ENCODE results near the gene PLEKHS1. TPM values are rescaled to one million over a fixed set of nuclear protein-coding genes. Genes with fewer than 3 reads are reported as not detected.
"Not testable (repeated sequence)": the region's sequence is repeated elsewhere in the genome, so short reads cannot be mapped to it uniquely, and the experiment has no call there.

Gene PLEKHS1
- total RNA-seq, 1 donor from 2014 or later: 0.05 TPM

DNA sequence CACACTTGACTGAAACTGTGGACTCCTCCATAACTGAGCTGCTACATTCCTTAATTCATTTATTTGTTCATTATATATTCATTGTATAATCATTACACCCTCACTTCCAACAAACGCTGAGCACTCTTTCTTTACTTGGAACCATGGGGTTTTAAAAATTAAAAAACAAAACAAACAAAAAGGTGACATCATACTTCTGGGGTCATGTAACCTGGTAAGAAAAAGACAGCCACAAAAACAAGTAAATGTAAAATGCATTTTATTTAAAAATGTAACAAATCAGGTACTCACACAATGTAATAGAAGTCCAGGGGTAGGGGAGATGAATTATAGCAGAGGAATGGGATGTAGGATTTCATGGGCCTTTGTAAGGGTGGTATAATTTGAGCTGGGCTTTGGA lies 25.1 kb downstream of the PLEKHS1 start:
- Mint-ChIP-seq H3K27ac (no peak overlapping the region), H3K9me3 (no peaks in the 10 kb centered on the region), H3K4me3 (no peak overlapping the region), H3K4me1 (ENCODE audit: low read depth) (no peaks in the 10 kb centered on the region), H3K36me3 (ENCODE audit: low read depth) (no peaks in the 10 kb centered on the region), H3K27me3 (ENCODE audit: insufficient read depth) (peaks cover 15% of the 10 kb centered on the region)
- intact Hi-C loops (cut with micrococcal nuclease): no loop called here
- no peak for DNase-seq (ENCODE audit: low spot score)

GRCh38 chr10:113780681-113781250 lies 29.3 kb downstream of the PLEKHS1 start:
- H3K36me3 Mint-ChIP-seq (ENCODE audit: low read depth): no peaks in the 10 kb centered on the region
- DNase-seq (ENCODE audit: low spot score): no peak
- no peaks in the 10 kb centered on the region for H3K9me3 Mint-ChIP-seq
- peaks cover 13% of the 10 kb centered on the region for H3K27me3 Mint-ChIP-seq (ENCODE audit: insufficient read depth)
- no peak overlapping the region for H3K27ac Mint-ChIP-seq
- H3K4me3 Mint-ChIP-seq: no peak overlapping the region
- intact Hi-C loops (cut with micrococcal nuclease): loop anchor here (2.0 kb wide), 1 partner anchor 76 kb away; no protein-coding TSS in a partner anchor
- no peaks in the 10 kb centered on the region for H3K4me1 Mint-ChIP-seq (ENCODE audit: low read depth)

GRCh38 chr10:113782367-113782766 lies 30.9 kb downstream of the PLEKHS1 start:
- Mint-ChIP-seq H3K27ac (no peak overlapping the region), H3K4me3 (no peak overlapping the region), H3K9me3 (no peaks in the 10 kb centered on the region), H3K4me1 (ENCODE audit: low read depth) (no peaks in the 10 kb centered on the region), H3K27me3 (ENCODE audit: insufficient read depth) (peaks cover 13% of the 10 kb centered on the region), H3K36me3 (ENCODE audit: low read depth) (no peaks in the 10 kb centered on the region)
- DNase-seq (ENCODE audit: low spot score): no peak
- intact Hi-C loops (cut with micrococcal nuclease): no loop called here

DNA sequence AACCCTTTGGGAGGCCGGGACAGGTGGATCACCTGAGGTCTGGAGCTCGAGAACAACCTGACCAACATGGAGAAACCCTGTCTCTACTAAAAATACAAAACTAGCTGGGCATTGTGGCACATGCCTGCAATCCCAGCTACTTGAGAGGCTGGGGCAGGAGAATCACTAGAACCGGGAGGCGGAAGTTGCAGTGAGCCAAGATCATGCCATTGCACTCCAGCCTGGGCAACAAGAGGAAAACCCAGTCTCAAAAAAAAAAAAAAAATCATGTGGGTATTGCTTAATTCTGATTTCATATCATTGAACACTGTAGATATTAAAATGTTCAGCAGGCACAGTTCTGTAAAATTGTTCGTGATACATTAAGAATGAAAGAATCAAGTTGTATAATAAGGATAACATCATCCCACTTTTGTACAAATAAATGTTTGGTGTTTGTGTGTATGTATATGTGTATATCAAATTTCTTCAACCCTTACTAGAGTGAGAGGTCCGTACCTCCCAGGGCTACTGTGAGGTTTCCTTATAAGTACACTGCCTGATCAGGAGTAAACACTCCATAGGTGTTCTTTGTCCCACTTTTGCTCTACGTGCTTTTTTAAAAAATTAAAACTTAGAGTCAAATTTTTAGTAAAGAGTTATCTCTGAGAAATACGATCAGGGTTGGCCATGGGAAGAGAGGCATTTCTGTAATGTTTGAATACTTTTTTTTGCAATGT lies 31.7 kb downstream of the PLEKHS1 start:
- Mint-ChIP-seq H3K36me3 (ENCODE audit: low read depth) (no peaks in the 10 kb centered on the region), H3K4me1 (ENCODE audit: low read depth) (no peaks in the 10 kb centered on the region), H3K4me3 (no peak overlapping the region), H3K27me3 (ENCODE audit: insufficient read depth) (peaks cover 8% of the 10 kb centered on the region), H3K27ac (no peak overlapping the region), H3K9me3 (no peaks in the 10 kb centered on the region)
- intact Hi-C loops (cut with micrococcal nuclease): no loop called here
- no peak for DNase-seq (ENCODE audit: low spot score)

DNA sequence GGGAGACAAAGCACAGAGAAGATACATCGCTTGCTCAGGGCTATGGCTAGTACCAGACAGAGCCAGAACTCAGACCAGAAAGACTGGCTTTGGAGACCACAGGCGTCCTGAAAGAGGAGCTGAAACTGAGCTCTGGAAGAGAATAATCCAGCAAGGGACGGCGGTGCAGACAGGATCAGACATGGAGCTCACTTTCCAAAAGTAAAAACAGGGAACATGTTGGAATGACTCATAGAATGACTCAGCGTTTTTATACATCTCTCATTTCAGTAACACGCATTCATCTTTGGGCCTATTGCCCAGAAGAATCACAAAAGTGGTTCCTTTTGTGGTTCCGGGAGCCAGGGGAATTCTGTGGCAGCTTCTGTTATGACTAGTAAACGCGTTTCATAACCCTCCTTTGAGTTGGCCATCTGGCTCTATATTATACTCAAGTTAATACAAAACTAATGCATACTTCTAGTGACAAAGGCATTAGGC lies 37.2 kb downstream of the PLEKHS1 start:
- no peaks in the 10 kb centered on the region for H3K4me1 Mint-ChIP-seq (ENCODE audit: low read depth)
- H3K4me3 Mint-ChIP-seq: no peak overlapping the region
- intact Hi-C loops (cut with micrococcal nuclease): no loop called here
- H3K9me3 Mint-ChIP-seq: no peaks in the 10 kb centered on the region
- DNase-seq (ENCODE audit: low spot score): no peak
- H3K36me3 Mint-ChIP-seq (ENCODE audit: low read depth): no peaks in the 10 kb centered on the region
- peaks cover 17% of the 10 kb centered on the region for H3K27me3 Mint-ChIP-seq (ENCODE audit: insufficient read depth)
- H3K27ac Mint-ChIP-seq: no peak overlapping the region

DNA sequence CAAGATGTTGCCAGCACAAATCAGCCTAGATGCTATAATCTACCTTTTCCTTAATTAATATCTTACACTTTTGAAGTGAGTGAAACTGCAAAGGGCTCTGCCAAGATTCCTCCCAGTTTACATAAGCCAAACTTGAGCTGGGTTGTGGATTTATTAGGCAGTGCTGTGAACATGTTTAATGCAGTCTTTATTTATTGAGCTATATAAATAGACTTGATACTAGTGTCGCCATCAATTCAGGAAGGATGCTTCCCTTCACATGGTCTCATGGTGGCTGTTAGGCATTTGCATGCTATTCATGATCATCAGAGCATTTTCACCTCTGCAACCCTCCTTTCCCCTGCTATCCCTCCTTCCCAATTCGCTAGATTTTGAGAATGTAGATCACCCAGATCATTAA lies 40.2 kb downstream of the PLEKHS1 start:
- Mint-ChIP-seq H3K4me1 (ENCODE audit: low read depth) (no peaks in the 10 kb centered on the region), H3K4me3 (no peak overlapping the region), H3K27ac (no peak overlapping the region), H3K27me3 (ENCODE audit: insufficient read depth) (peaks cover 27% of the 10 kb centered on the region), H3K9me3 (no peaks in the 10 kb centered on the region), H3K36me3 (ENCODE audit: low read depth) (no peaks in the 10 kb centered on the region)
- intact Hi-C loops (cut with micrococcal nuclease): no loop called here
- DNase-seq (ENCODE audit: low spot score): no peak

GRCh38 chr10:113801569-113801968 lies 50.1 kb downstream of the PLEKHS1 start:
- no peaks in the 10 kb centered on the region for H3K36me3 Mint-ChIP-seq (ENCODE audit: low read depth)
- intact Hi-C loops (cut with micrococcal nuclease): no loop called here
- H3K27me3 Mint-ChIP-seq (ENCODE audit: insufficient read depth): peaks cover 48% of the 10 kb centered on the region
- no peak overlapping the region for H3K27ac Mint-ChIP-seq
- H3K4me3 Mint-ChIP-seq: no peak overlapping the region
- H3K4me1 Mint-ChIP-seq (ENCODE audit: low read depth): no peaks in the 10 kb centered on the region
- H3K9me3 Mint-ChIP-seq: no peaks in the 10 kb centered on the region
- no peak for DNase-seq (ENCODE audit: low spot score)

DNA sequence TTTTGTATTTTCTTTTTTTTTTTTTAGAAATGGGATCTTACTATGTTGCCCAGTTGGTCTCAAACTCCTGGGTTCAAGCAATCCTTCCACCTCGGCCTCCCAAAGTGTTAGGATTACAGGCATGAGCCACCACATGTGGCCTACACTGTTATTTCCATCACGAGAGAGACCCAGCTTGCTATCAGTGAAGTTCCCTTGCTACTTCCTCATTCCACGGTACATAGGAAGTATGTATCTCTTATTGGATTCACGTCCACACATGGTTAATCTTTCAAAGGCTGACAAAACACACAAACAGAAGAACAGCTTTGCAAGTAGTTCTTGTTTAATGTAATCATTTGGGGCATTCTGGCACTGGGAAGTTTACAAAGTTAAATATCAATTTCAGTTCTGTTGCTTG lies 51.5 kb downstream of the PLEKHS1 start:
- Mint-ChIP-seq H3K9me3 (no peaks in the 10 kb centered on the region), H3K4me3 (no peak overlapping the region), H3K27me3 (ENCODE audit: insufficient read depth) (peaks cover 42% of the 10 kb centered on the region), H3K4me1 (ENCODE audit: low read depth) (no peaks in the 10 kb centered on the region), H3K27ac (no peak overlapping the region), H3K36me3 (ENCODE audit: low read depth) (no peaks in the 10 kb centered on the region)
- intact Hi-C loops (cut with micrococcal nuclease): no loop called here
- no peak for DNase-seq (ENCODE audit: low spot score)

DNA sequence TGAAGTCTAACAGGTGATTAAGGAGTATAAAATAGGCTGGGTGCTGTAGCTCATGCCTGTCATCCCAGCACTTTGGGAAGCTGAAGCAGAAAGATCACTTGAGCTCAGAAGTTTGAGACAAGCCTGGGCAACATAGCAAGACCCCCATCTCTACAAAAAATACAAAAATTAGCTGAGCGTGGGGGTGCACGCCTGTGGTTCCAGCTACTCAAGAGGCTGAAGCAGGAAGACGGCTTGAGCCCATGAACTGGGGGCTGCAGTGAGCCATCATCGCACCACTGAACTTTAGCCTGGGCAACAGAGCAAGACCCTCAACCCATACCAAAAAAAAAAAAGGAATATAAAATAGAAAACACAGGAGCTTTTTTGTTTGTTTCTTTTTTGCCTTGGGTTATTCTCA lies 55.0 kb downstream of the PLEKHS1 start:
- Mint-ChIP-seq H3K9me3 (no peaks in the 10 kb centered on the region), H3K27me3 (ENCODE audit: insufficient read depth) (peaks cover 43% of the 10 kb centered on the region), H3K4me3 (no peak overlapping the region), H3K27ac (no peak overlapping the region), H3K4me1 (ENCODE audit: low read depth) (no peaks in the 10 kb centered on the region), H3K36me3 (ENCODE audit: low read depth) (no peaks in the 10 kb centered on the region)
- intact Hi-C loops (cut with micrococcal nuclease): no loop called here
- no peak for DNase-seq (ENCODE audit: low spot score)

DNA sequence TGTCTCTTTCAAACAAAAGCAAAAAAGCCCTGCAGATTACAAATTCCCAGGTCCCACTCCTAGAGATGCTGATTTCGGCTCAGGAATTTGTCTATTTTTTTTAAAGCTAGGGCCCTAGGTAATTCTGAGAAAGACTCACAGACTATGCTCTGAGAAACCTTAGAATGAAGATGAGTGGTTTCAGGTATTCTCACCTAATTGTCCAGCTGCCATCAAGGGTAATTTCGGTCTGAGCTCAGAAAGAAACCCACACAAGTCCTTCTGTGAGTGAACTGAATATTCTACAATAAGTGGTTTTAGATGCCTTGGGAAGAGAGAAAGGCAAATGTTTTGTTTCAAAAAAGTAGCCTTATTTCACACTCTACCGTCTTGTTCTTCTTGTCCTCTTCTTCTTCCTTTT lies 56.7 kb downstream of the PLEKHS1 start:
- Mint-ChIP-seq H3K27me3 (ENCODE audit: insufficient read depth) (peaks cover 45% of the 10 kb centered on the region), H3K9me3 (peaks cover 4% of the 10 kb centered on the region), H3K4me1 (ENCODE audit: low read depth) (no peaks in the 10 kb centered on the region), H3K27ac (no peak overlapping the region), H3K4me3 (no peak overlapping the region), H3K36me3 (ENCODE audit: low read depth) (no peaks in the 10 kb centered on the region)
- no peak for DNase-seq (ENCODE audit: low spot score)
- intact Hi-C loops (cut with micrococcal nuclease): no loop called here

DNA sequence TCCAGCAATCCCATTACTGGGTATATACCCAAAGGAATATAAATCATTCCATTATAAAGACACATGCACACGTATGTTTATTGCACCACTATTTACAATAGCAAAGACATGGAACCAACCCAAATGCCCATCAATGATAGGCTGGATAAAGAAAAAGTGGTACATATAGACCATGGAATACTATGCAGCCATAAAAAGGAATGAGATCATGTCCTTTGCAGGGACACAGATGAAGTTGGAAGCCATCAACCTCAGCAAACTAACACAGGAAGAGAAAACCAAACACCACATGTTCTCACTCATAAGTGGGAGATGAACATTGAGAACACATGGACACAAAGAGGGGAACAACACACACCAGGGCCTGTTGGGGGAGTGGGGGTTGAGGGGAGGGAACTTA lies 63.2 kb downstream of the PLEKHS1 start:
- H3K4me1 Mint-ChIP-seq (ENCODE audit: low read depth); H3K36me3 Mint-ChIP-seq (ENCODE audit: low read depth); intact Hi-C loops (cut with micrococcal nuclease); H3K4me3 Mint-ChIP-seq; DNase-seq (ENCODE audit: low spot score); H3K9me3 Mint-ChIP-seq; H3K27ac Mint-ChIP-seq: not testable (repeated sequence)
- peaks cover 20% of the 10 kb centered on the region for H3K27me3 Mint-ChIP-seq (ENCODE audit: insufficient read depth)

- no peak overlapping the region for H3K4me3 Mint-ChIP-seq
- no peak for DNase-seq (ENCODE audit: low spot score)
- no peaks in the 10 kb centered on the region for H3K9me3 Mint-ChIP-seq
- intact Hi-C loops (cut with micrococcal nuclease): no loop called here
- peaks cover 8% of the 10 kb centered on the region for H3K27me3 Mint-ChIP-seq (ENCODE audit: insufficient read depth)
- no peaks in the 10 kb centered on the region for H3K36me3 Mint-ChIP-seq (ENCODE audit: low read depth)
- H3K4me1 Mint-ChIP-seq (ENCODE audit: low read depth): no peaks in the 10 kb centered on the region
- H3K27ac Mint-ChIP-seq: no peak overlapping the region
Observed at GRCh38 chr10:113819989-113820388, 68.5 kb downstream of the PLEKHS1 start.

GRCh38 chr10:113820507-113820906 lies 69.0 kb downstream of the PLEKHS1 start:
- Mint-ChIP-seq H3K9me3 (no peaks in the 10 kb centered on the region), H3K4me1 (ENCODE audit: low read depth) (no peaks in the 10 kb centered on the region)
- no peak for DNase-seq (ENCODE audit: low spot score)

More at GRCh38 chr10:113820507-113820906, 69.0 kb downstream of the PLEKHS1 start:
- H3K4me3 Mint-ChIP-seq: no peak overlapping the region
- H3K27ac Mint-ChIP-seq: no peak overlapping the region
- no peaks in the 10 kb centered on the region for H3K36me3 Mint-ChIP-seq (ENCODE audit: low read depth)
- peaks cover 8% of the 10 kb centered on the region for H3K27me3 Mint-ChIP-seq (ENCODE audit: insufficient read depth)
- intact Hi-C loops (cut with micrococcal nuclease): no loop called here
